Measurements from ENCODE around the gene NCMAP. TPM values are rescaled to one million over a fixed set of nuclear protein-coding genes. Genes with fewer than 3 reads are reported as not detected.
"Not testable (repeated sequence)": the region's sequence is repeated elsewhere in the genome, so short reads cannot be mapped to it uniquely, and the experiment has no call there.

NCMAP gene
- total RNA-seq, 1 donor from 2014 or later, result under 0.01 TPM

- DNase-seq, result no peak
These were observed 11.6 kb upstream of the NCMAP start for GRCh38 chr1:24544239-24544638.

GRCh38 chr1:24545662-24546061 is 10.2 kb upstream of the NCMAP start:
- DNase-seq, result no peak

- no peak for DNase-seq
These were observed 8.7 kb upstream of the NCMAP start for GRCh38 chr1:24547195-24547594.

GRCh38 chr1:24548070-24548469 is 7.8 kb upstream of the NCMAP start:
- DNase-seq, result no peak

- not testable (repeated sequence) for DNase-seq
These were observed 6.7 kb upstream of the NCMAP start for GRCh38 chr1:24549210-24549609.

- DNase-seq, result no peak
These were observed 4.5 kb upstream of the NCMAP start for GRCh38 chr1:24551290-24551959.

- no peak for DNase-seq
These were observed 3.8 kb upstream of the NCMAP start for GRCh38 chr1:24551960-24552571.

GRCh38 chr1:24553931-24554330 is 2.0 kb upstream of the NCMAP start:
- DNase-seq, result no peak

GRCh38 chr1:24554714-24555113 is 1.2 kb upstream of the NCMAP start:
- DNase-seq, result no peak

- DNase-seq, result no peak
These were observed 518 bp downstream of the NCMAP start for GRCh38 chr1:24556414-24556795.

GRCh38 chr1:24557220-24557619 is 1.3 kb downstream of the NCMAP start:
- DNase-seq, result no peak

- no peak for DNase-seq
These were observed 1.8 kb downstream of the NCMAP start for GRCh38 chr1:24557711-24558131.

- DNase-seq, result no peak
These were observed 2.6 kb downstream of the NCMAP start for GRCh38 chr1:24558455-24558854.

- peak; percentile 3 for DNase-seq
These were observed 3.3 kb downstream of the NCMAP start for GRCh38 chr1:24558902-24559791.

GRCh38 chr1:24560361-24560760 is 4.5 kb downstream of the NCMAP start:
- no peak for DNase-seq

GRCh38 chr1:24562625-24563024 is 6.7 kb downstream of the NCMAP start:
- DNase-seq, result no peak

- DNase-seq, result no peak
These were observed 8.8 kb downstream of the NCMAP start for GRCh38 chr1:24564695-24565094.

- no peak for DNase-seq
These were observed 10.5 kb downstream of the NCMAP start for GRCh38 chr1:24566236-24566867.

GRCh38 chr1:24567792-24568388 is 12.0 kb downstream of the NCMAP start:
- no peak for DNase-seq

GRCh38 chr1:24568475-24568874 is 12.6 kb downstream of the NCMAP start:
- DNase-seq, result no peak

GRCh38 chr1:24570265-24571125 is 14.6 kb downstream of the NCMAP start:
- no peak for DNase-seq
